Measurements from ENCODE around the gene OR7A17. TPM values are rescaled to one million over a fixed set of nuclear protein-coding genes. Genes with fewer than 3 reads are reported as not detected.

OR7A17 gene
- total and polyA plus RNA-seq, 12 donors: not detected

DNA sequence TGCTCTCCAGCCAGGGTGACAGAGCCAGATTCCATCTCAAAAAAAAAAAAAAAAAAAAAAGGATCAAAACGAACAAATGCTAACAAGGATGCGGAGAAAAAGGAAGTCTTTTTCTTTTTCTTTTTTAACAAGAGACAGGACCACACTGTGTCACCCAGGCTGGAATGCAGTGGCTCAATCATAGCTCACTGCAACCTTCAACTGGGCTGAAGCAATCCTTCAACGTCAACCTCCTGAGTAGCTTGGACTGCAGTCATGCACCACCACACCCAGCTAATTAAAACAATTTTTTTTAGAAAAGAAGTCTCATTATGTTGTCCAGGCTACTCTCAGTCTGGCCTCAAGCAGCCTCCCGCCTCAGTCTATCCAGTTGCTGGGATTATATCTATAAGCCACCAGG lies 20.8 kb upstream of the OR7A17 start:
- WGBS, 2 donors: 70 to 73% methylated on average over 4 of the region's 4 CpGs
- Histone ChIP-seq H3K27me3 (peaks cover 0 to 34% (median 16%) of the 10 kb centered on the region in 7 donors), H3K9me3 (no peaks in the 10 kb centered on the region), H3K36me3 (no peaks in the 10 kb centered on the region), H3K4me3 (no peak overlapping the region), H3K27ac (no peak overlapping the region), H3K4me1 (no peaks in the 10 kb centered on the region)
- no peak for ATAC-seq
- intact Hi-C loops (cut with DNase I): no loop called here
- TF ChIP-seq, protein P1, sequence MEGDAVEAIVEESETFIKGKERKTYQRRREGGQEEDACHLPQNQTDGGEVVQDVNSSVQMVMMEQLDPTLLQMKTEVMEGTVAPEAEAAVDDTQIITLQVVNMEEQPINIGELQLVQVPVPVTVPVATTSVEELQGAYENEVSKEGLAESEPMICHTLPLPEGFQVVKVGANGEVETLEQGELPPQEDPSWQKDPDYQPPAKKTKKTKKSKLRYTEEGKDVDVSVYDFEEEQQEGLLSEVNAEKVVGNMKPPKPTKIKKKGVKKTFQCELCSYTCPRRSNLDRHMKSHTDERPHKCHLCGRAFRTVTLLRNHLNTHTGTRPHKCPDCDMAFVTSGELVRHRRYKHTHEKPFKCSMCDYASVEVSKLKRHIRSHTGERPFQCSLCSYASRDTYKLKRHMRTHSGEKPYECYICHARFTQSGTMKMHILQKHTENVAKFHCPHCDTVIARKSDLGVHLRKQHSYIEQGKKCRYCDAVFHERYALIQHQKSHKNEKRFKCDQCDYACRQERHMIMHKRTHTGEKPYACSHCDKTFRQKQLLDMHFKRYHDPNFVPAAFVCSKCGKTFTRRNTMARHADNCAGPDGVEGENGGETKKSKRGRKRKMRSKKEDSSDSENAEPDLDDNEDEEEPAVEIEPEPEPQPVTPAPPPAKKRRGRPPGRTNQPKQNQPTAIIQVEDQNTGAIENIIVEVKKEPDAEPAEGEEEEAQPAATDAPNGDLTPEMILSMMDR (IDR thresholded peaks at IDR 0.05): no peak
- no peak for DNase-seq

DNA sequence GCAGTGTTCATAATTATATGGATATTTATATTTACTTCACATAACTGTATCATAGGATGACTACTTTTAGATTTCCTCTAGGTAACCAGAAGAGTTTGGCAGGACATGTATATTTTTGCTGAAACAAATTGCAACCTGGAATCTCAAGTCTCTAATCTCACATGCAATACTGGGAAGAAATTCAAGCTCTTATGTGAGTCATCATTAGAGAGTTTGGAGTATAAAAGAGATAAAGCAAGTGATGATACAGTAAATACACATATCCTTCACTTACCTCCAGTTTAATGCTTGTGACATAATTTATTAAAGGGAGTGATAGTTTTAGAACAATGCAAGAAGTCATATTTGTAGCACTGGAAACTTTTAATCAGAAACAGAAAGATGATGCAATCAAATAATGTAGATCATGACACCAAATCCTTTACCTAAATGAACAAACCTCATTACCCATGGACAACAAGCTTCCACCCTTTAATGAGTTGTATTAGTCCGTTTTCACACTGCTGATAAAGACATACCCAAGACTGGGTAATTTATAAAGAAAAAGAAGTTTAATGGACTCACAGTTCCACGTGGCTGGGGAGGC lies 15.8 kb upstream of the OR7A17 start:
- intact Hi-C loops (cut with DNase I): no loop called here
- Histone ChIP-seq H3K27me3 (peaks cover 0 to 52% (median 21%) of the 10 kb centered on the region in 7 donors), H3K27ac (no peak overlapping the region), H3K4me1 (no peaks in the 10 kb centered on the region), H3K4me3 (no peak overlapping the region), H3K9me3 (no peaks in the 10 kb centered on the region), H3K36me3 (no peaks in the 10 kb centered on the region)
- TF ChIP-seq, protein P1 (IDR thresholded peaks at IDR 0.05): no peak
- no peak for ATAC-seq
- 26 to 37% methylated on average over 2 of the region's 2 CpGs for WGBS, 2 donors
- DNase-seq: no peak

GRCh38 chr19:14890643-14891379 lies 4.9 kb upstream of the OR7A17 start:
- TF ChIP-seq, protein P1 (IDR thresholded peaks at IDR 0.05): no peak
- H3K27me3 ChIP-seq: peaks cover 0 to 40% (median 19%) of the 10 kb centered on the region in 7 donors
- ATAC-seq (no peak), DNase-seq (peak in 1 of 2 donors; percentile 4)
- 42 to 57% methylated on average over 10 of the region's 10 CpGs for WGBS, 2 donors
- H3K27ac ChIP-seq: peak overlapping the region in 1 of 10 donors; percentile 15
- no peak overlapping the region for H3K4me3 ChIP-seq
- peaks cover 0 to 6% (median 0%) of the 10 kb centered on the region in 11 donors for H3K9me3 ChIP-seq
- no peaks in the 10 kb centered on the region for H3K36me3 ChIP-seq
- peaks cover 0 to 9% (median 6%) of the 10 kb centered on the region in 9 donors for H3K4me1 ChIP-seq
- intact Hi-C loops (cut with DNase I): loop anchor here in 2 of 10 donors (5.0 to 10.0 kb wide), 2 partner anchors 316 to 319 kb away; partner anchors contain the start of gene NDUFB7 (in 2 of the 2)

DNA sequence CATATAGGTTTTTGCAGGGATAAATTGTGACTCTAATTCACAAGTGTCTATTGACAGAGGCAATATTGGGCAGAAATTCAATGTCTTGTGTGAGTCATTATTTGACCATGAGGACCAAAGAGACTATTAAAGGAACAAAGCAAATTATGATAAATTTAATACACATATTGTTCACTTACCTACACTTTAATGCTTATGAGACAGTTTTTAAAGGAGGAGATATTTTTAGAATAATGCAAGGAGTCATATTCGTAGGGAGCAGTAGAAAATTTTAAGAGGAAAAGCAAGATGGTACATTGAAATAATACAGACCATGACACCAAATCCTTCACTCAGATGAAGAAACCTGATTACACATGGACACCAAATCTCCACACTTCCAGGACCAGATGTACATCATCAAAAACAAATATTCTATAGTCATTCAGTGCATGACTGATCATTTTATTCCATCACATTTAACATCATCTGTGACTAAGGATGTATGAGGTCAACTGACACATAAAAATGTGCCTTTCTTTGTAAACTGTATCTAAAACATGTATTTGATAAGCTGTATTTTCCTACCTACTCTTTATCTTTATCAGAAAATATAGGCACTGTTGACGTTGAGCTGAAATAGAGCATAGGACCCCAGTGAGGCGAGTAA lies 4.2 kb upstream of the OR7A17 start:
- no peak for ATAC-seq
- intact Hi-C loops (cut with DNase I): loop anchor here in 8 of 10 donors (2.0 to 10.0 kb wide), 5 partner anchors 103 to 318 kb away; partner anchors contain the start of gene NDUFB7 (in 5 of the 8)
- no peak overlapping the region for H3K4me3 ChIP-seq
- no peak for DNase-seq
- peaks cover 0 to 33% (median 19%) of the 10 kb centered on the region in 7 donors for H3K27me3 ChIP-seq
- no peaks in the 10 kb centered on the region for H3K36me3 ChIP-seq
- 53 to 62% methylated on average over 3 of the region's 3 CpGs for WGBS, 2 donors
- peaks cover 0 to 9% (median 6%) of the 10 kb centered on the region in 9 donors for H3K4me1 ChIP-seq
- no peak overlapping the region for H3K27ac ChIP-seq
- TF ChIP-seq, protein P1 (IDR thresholded peaks at IDR 0.05): no peak
- H3K9me3 ChIP-seq: peaks cover 0 to 6% (median 0%) of the 10 kb centered on the region in 11 donors

Measured in heart right ventricle (tissue), 16 donors.